Measurements from ENCODE around the gene TNIP1.

- TF ChIP-seq POLR2A (IDR thresholded peaks at IDR 0.05) (no peak), CTCF (IDR thresholded peaks at IDR 0.05) (peak; percentile 72 to 97 (median 91))
These were observed 29.5 kb downstream of the TNIP1 start for GRCh38 chr5:151051066-151051930.

Data from adrenal gland (tissue), 5 donors.